Large intestine (tissue), 3 donors: ENCODE results near the gene STK11. TPM values are rescaled to one million over a fixed set of nuclear protein-coding genes. Genes with fewer than 3 reads are reported as not detected.

Experiments used
- DNase-seq, 2 donors: peaks; one replicate each; pipeline versions ENCODE4 v3.0.0 to v3.0.0-alpha.2; 2013
- H3K27ac ChIP-seq: one replicate; pipeline ENCODE4 v1.5.1; 2013; ENCODE audit warnings: low read length
- H3K27me3 ChIP-seq: 2 replicates; pipeline ENCODE4 v1.6.1; 2013; ENCODE audit warnings: low read length; ENCODE audit not compliant: control insufficient read depth, insufficient read depth
- H3K36me3 ChIP-seq: 2 replicates; pipeline ENCODE4 v1.6.1; 2013; ENCODE audit warnings: low read length; ENCODE audit not compliant: control insufficient read depth, insufficient read depth
- H3K4me1 ChIP-seq: one replicate; pipeline ENCODE4 v1.6.1; 2013; ENCODE audit warnings: low read length; ENCODE audit not compliant: control insufficient read depth, insufficient read depth
- H3K4me3 ChIP-seq: one replicate; pipeline ENCODE4 v1.5.1; 2013; ENCODE audit warnings: low read length
- H3K9me3 ChIP-seq: one replicate; pipeline ENCODE4 v1.6.1; 2013; ENCODE audit warnings: mild to moderate bottlenecking, low read depth, low read length, moderate library complexity; ENCODE audit not compliant: control insufficient read depth
- WGBS: methylation state at CpG from one replicate; pipeline ENCODE4 v1.1.5; 2013; ENCODE audit warnings: low lambda C conversion rate; ENCODE audit not compliant: insufficient coverage; 5-methylcytosine and 5-hydroxymethylcytosine counted together
- polyA plus RNA-seq: library from polyadenylated mRNA; unstranded; fragments of 120-200 nt; gene quantifications from one replicate; pipeline ENCODE4 v1.2.1, GENCODE V29; 2013

STK11 gene
- polyA plus RNA-seq, 1 donor, result 67.1 TPM

DNA sequence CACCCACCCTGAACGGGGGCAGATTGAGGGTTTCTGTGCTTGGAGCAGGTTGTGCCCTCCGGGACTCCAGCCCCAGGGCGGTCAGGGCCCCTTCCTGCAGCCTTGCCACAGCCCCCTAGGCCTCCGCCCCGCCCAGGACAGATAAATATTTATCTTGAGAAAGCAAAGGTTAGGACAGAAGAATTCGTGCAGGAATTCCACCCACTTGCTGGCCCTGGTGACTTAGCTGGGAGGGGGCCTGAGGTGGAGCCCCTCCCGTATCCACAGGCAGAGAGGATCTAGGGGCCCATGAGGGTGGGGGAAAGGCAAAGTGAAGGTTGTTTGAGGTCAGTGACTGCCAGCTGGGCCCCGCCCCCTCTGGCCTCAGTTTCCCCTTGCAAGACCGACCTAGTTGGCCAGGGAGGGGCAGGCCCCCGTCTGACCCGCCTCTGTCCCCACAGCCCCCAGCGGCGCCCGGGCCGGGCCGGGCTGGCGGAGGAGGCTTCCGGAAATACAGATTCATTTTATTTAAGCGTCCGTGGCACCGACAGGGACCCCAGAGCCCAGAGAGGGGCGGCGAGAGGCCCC, 48.0 kb downstream of the STK11 start:
- Histone ChIP-seq H3K27ac (peak overlapping the region; percentile 99), H3K4me1 (peaks cover 48% of the 10 kb centered on the region), H3K4me3 (peak overlapping the region; percentile 79), H3K27me3 (no peaks in the 10 kb centered on the region), H3K9me3 (peaks cover 12% of the 10 kb centered on the region), H3K36me3 (peaks cover 60% of the 10 kb centered on the region)
- DNase-seq, result peak; percentile 92 to 97
- WGBS, result no CpG with 5 or more reads among the region's 23 CpGs

DNA sequence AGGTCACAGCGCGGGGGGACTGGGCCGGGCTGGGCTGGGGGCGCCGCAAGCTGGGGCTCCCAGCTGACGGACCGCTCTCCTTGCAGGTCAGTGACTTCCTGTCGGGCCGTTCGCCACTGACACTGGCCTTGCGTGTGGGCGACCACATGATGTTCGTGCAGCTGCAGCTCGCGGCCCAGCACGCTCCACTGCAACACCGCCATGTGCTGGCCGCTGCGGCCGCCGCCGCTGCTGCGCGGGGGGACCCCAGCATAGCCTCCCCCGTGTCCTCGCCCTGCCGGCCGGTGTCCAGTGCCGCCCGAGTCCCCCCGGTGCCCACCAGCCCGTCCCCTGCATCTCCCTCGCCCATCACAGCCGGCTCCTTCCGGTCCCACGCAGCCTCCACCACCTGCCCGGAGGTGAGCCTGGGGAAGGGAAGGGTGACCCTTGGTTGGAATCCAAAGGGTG, 48.5 kb downstream of the STK11 start:
- peak overlapping the region; percentile 79 for H3K4me3 ChIP-seq
- peaks cover 64% of the 10 kb centered on the region for H3K36me3 ChIP-seq
- peaks cover 54% of the 10 kb centered on the region for H3K4me1 ChIP-seq
- DNase-seq, result no peak
- H3K27ac ChIP-seq, result peak overlapping the region; percentile 99
- peaks cover 12% of the 10 kb centered on the region for H3K9me3 ChIP-seq
- no peaks in the 10 kb centered on the region for H3K27me3 ChIP-seq
- WGBS, result no CpG with 5 or more reads among the region's 37 CpGs

DNA sequence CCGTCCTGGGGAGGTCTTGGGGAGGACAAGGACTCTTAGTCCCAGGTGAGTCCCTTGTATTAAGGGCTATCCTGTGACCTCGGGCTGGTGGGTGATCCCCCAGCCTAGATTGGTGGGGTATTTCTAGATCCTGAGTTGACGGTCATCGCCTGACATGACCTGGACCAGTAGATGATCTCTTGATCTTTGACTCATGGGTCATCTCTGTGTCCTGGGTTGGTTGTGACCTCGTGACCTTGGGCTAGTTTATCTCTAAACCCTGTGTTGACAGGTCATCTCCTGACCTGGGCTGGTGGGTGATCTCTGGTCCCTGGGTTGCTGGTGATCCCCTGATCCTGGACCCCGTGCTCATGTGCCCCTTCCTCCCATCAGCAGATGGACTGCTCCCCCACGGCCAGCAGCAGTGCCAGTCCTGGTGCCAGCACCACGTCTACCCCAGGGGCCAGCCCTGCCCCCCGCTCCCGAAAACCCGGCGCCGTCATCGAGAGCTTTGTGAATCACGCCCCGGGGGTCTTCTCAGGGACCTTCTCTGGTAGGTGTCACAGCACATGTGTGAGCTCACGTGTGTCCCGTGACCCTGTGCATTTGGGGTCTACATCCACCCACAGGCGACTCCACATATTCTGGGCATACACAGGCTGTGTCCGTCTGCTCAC, 49.1 kb downstream of the STK11 start:
- peaks cover 64% of the 10 kb centered on the region for H3K36me3 ChIP-seq
- peaks cover 59% of the 10 kb centered on the region for H3K4me1 ChIP-seq
- H3K4me3 ChIP-seq, result no peak overlapping the region
- peak overlapping the region; percentile 56 for H3K27ac ChIP-seq
- H3K27me3 ChIP-seq, result no peaks in the 10 kb centered on the region
- WGBS, result no CpG with 5 or more reads among the region's 20 CpGs
- peaks cover 12% of the 10 kb centered on the region for H3K9me3 ChIP-seq
- DNase-seq, result no peak

DNA sequence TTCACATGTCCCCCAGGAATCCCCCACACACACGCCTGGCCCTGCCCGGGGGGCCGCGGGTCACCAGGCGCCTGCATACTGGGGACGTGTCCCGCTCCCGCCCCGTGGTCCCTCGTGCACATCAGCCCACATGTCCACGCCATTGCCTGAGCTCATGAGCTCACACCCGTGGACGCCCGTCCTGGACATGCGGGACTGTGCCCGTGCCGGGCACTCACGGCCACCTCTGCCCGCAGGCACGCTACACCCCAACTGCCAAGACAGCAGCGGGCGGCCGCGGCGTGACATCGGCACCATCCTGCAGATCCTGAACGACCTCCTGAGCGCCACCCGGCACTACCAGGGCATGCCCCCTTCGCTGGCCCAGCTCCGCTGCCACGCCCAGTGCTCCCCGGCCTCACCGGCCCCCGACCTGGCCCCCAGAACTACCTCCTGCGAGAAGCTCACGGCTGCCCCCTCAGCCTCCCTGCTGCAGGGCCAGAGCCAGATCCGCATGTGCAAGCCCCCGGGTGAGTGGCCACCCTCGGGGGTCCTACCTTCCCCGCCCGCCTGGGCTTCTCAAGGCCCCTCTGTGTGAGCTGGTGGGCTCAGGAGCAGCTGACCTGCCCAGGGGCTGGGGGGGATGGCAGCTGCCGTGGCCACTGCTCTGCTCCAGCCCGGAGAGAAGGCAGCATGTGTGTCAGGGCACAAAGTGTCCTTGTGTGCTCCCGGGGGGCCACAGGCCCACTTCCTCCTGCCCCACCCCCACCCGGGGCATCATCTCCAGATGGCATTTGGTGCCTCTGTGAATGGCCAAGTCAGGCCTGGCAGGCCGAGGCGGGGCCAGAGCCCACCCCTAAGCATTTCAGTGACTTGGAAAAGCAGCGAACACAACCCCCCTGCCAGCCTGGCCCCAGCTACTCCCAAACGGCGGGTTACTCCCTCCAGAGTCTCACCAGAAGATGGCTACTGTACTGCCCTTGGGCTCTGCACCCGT, 49.9 kb downstream of the STK11 start:
- Histone ChIP-seq H3K27me3 (no peaks in the 10 kb centered on the region), H3K36me3 (peaks cover 62% of the 10 kb centered on the region), H3K4me3 (no peak overlapping the region), H3K4me1 (peaks cover 67% of the 10 kb centered on the region), H3K27ac (peak overlapping the region; percentile 53), H3K9me3 (peaks cover 12% of the 10 kb centered on the region)
- DNase-seq, result no peak
- WGBS, result no CpG with 5 or more reads among the region's 52 CpGs

DNA sequence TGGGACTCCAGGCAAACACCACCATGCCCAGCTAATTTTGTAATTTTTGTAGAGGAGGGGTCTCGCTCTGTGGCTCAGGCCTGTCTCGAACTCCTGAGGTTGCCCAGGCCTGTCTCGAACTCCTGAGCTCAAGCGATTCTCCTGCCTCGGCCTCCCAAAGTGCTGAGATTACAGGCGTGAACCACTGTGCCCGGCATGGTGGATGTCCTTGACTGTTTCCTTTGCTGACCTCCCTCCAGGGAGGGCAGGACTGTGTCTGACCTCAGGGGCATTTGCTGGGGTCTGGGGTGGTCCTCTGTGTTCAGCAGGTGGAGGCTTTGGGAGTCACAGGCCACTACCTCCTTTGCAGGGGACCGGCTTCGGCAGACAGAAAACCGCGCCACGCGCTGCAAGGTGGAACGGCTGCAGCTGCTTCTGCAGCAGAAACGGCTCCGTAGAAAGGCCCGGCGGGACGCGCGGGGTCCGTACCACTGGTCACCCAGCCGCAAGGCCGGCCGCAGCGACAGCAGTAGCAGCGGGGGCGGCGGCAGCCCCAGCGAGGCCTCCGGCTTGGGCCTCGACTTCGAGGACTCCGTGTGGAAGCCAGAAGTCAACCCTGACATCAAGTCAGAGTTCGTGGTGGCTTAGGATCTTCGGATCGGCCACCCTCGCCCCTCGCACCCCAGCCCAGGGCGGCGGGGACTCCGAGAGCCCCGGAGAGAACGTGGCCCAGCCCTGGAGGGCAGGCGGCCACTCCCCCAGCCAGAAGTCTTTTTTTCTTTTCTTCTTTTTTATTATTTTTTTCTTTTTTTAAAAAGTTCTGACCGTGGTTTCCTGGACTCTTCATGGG, 51.3 kb downstream of the STK11 start:
- Histone ChIP-seq H3K4me3 (no peak overlapping the region), H3K36me3 (peaks cover 53% of the 10 kb centered on the region), H3K9me3 (peaks cover 12% of the 10 kb centered on the region), H3K4me1 (peaks cover 77% of the 10 kb centered on the region), H3K27ac (peak overlapping the region; percentile 82), H3K27me3 (no peaks in the 10 kb centered on the region)
- WGBS, result 36% methylated on average over 1 of the region's 46 CpGs
- no peak for DNase-seq

DNA sequence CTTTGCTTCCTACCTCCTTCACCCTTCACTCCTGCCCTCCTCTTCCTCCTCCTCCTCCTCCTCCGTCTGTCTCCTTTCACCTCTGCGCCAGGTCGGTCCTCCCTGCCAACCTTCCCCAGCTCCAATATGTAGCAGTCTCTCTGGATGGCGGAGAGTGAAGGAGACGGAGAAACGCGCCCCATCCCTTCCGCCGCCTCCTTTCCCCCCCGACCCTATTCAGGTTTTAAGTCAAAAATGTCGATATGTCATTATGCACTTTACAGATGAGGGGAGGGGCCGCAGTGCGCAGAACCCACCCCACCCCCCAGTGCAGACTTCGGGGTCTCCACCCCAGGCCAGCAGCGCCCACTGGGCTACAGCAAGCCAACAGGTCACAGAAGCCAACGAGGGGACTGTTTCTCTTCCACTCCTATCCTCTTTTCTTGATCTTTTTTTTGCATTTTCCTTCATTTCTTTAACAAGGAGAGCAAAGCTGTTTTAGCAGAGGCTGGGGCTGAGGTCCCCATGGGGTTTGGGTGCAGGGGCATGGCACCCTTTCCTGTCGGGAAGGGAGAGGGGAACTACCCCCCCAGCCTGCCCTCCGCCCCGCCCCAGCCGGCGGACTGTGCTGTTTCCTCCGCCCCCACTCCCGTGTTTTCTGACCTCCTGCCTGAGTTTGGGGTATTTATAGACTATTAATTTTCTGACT, 52.0 kb downstream of the STK11 start:
- Histone ChIP-seq H3K36me3 (peaks cover 50% of the 10 kb centered on the region), H3K27ac (peak overlapping the region; percentile 82), H3K4me3 (no peak overlapping the region), H3K27me3 (no peaks in the 10 kb centered on the region), H3K4me1 (peaks cover 84% of the 10 kb centered on the region), H3K9me3 (peaks cover 13% of the 10 kb centered on the region)
- WGBS, result no CpG with 5 or more reads among the region's 23 CpGs
- no peak for DNase-seq

DNA sequence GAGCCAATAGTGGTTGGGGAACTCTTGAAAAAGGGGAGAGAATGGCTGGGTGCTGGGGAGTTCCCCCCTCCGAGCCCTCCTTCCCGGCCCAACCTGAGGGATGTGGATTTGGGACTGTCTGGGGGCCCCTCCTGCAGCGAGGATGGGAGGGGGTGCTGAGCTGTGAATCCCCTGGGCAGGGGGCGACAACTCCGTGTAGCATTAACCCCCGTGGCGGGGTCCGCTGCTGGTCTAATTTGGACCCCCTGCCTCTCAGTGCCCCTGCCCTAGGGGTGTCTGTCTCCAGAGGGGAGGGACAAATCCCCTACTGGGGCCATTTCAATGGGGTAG, 52.5 kb downstream of the STK11 start:
- Histone ChIP-seq H3K4me1 (peaks cover 89% of the 10 kb centered on the region), H3K36me3 (peaks cover 50% of the 10 kb centered on the region), H3K27me3 (no peaks in the 10 kb centered on the region), H3K4me3 (no peak overlapping the region), H3K9me3 (peaks cover 15% of the 10 kb centered on the region), H3K27ac (peak overlapping the region; percentile 82)
- DNase-seq, result no peak
- no CpG with 5 or more reads among the region's 8 CpGs for WGBS

DNA sequence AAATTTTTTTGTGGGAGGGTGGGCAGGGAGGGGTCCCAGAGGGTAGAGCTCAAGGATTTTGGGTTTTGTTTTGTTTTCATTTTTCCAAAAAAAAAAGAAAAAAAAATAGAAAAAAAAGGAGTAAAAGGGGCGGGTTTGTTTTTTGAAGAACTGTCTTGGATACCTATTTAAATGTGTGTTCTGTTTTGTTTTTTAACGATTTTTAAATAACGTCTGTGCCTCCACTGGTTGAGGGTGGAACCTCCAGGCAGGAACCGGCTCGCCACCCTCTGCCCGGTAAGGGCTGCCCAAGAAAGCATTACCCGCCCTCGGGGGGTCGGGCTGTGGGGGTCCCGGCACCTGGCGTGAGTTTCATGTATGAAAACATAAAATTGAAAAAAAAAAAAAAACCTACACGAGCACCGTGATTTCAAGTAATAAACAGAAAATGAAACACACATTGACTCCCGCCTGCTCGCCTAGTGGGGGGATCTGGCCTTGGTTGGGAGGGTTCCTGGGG, 53.2 kb downstream of the STK11 start:
- no peaks in the 10 kb centered on the region for H3K27me3 ChIP-seq
- WGBS, result no CpG with 5 or more reads among the region's 15 CpGs
- H3K9me3 ChIP-seq, result peaks cover 15% of the 10 kb centered on the region
- H3K4me3 ChIP-seq, result peak overlapping the region; percentile 26
- peak overlapping the region; percentile 82 for H3K27ac ChIP-seq
- DNase-seq, result no peak
- peaks cover 48% of the 10 kb centered on the region for H3K36me3 ChIP-seq
- peaks cover 88% of the 10 kb centered on the region for H3K4me1 ChIP-seq

DNA sequence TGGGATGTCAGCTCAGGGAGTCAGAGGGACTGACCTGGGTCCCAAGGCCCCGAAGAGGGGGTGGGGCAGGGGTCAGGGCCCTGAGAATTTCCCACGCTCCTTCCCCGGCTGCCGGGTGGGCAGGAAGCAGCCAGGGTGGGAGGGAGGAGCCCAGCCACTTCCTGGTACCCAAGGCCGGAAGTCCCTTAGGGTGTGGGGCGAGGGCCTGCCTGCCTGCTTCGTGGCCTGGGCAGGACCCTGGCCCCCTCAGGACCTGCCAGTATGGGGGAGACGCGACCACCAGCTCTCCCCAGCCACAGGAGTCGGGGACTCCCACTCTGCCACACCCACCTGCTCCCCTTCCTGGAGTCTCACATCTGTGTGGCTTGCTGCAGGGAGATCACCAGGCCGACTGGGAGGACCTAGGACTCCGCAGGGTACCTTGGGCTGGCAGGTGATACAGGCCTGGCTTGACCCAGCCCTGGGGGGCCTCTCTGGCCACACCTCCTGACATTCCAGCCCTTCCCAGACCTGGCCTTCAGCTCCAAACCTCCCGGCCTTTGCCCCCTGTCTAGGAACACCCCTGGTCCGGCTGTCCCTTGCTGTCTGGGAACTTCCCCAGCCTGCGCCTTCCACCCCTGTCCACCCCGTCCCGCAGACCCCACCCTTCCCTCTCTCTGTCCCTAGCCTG, 53.8 kb downstream of the STK11 start:
- no CpG with 5 or more reads among the region's 17 CpGs for WGBS
- Histone ChIP-seq H3K36me3 (peaks cover 43% of the 10 kb centered on the region), H3K4me3 (peak overlapping the region; percentile 26)

More for the DNA sequence above, 53.8 kb downstream of the STK11 start:
- DNase-seq, result peak; percentile 90 to 95
- Histone ChIP-seq H3K27me3 (no peaks in the 10 kb centered on the region), H3K27ac (peak overlapping the region; percentile 82), H3K9me3 (peaks cover 15% of the 10 kb centered on the region), H3K4me1 (peaks cover 87% of the 10 kb centered on the region)
